Measurements from ENCODE around the gene PISD.

Gene PISD

DNA sequence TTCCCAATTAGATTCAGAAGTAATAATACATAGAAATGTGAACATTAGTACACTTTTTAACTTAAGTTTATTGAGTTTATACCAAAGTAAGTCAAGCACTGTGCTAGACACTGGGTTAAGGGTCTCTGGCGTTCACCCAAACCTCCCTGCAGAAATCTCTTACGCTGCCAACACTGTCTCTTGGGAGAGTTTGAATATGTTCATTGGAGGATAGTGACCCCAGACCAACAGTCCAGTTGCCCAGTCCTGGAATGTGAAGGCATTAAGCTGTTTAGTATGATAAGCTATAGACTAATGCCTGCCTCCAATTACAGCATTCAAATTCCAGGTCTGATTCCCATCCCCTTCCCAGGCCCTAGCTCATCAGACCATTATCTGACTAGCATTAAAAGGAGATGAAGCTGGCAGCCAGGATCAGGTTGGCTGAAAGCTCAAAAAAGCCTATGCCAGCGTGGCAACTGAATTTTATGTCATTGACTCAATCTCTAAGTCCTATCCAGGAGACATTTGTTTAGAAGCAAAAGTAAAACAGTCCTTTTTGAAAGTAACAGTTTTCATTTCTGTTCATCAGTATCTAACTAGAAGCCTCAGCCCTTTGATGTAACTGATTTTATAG, 87.9 kb downstream of the PISD start:
- in situ Hi-C loops (cut with MboI; ENCODE audit: low sequenced_read_pairs) = no loop called here

DNA sequence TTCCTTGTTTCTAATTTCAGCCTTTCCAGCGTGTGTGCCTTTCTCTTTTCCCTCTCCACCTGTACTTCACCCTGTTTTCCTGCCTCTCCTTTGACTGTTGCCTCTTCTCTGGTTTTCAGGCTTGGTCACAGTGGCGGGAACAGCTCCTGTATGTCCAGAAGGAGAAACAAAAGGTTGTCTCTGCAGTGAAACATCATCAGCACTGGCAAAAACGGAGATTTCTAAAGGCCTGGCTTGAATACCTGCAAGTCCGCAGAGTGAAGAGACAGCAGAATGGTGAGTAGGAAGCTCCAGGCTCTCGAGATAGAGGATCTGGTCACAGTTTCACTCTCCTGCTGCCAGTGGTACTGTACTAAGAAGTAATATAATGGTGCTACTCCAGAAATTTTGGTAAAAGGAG, 89.1 kb downstream of the PISD start:
- Histone ChIP-seq H3K27me3 (ENCODE audit: low read depth) (no peaks in the 10 kb centered on the region), H3K4me1 (no peaks in the 10 kb centered on the region), H3K36me3 (replicated peaks) (peaks cover 7% of the 10 kb centered on the region), H3K9me3 (no peaks in the 10 kb centered on the region), H3K4me3 (no peak overlapping the region)
- no peak for DNase-seq (ENCODE audit: low spot score in 2 of 2)
- in situ Hi-C loops (cut with MboI; ENCODE audit: low sequenced_read_pairs) = no loop called here

More for the DNA sequence above, 87.9 kb downstream of the PISD start:
- H3K4me1 ChIP-seq = no peaks in the 10 kb centered on the region
- no peak overlapping the region for H3K4me3 ChIP-seq
- no peak for DNase-seq (ENCODE audit: low spot score in 2 of 2)
- no peaks in the 10 kb centered on the region for H3K9me3 ChIP-seq
- no peaks in the 10 kb centered on the region for H3K27me3 ChIP-seq (ENCODE audit: low read depth)
- peaks cover 7% of the 10 kb centered on the region for H3K36me3 ChIP-seq (replicated peaks)

GRCh38 chr22:31569126-31569525, 92.9 kb downstream of the PISD start:
- Histone ChIP-seq H3K4me3 (no peak overlapping the region), H3K9me3 (no peaks in the 10 kb centered on the region), H3K27me3 (ENCODE audit: low read depth) (no peaks in the 10 kb centered on the region), H3K36me3 (replicated peaks) (no peaks in the 10 kb centered on the region; the same call in none of the 2 replicates), H3K4me1 (no peaks in the 10 kb centered on the region)
- DNase-seq (ENCODE audit: low spot score in 2 of 2) = no peak
- in situ Hi-C loops (cut with MboI; ENCODE audit: low sequenced_read_pairs) = no loop called here
